Muscle layer of duodenum (tissue), 2 donors: ENCODE measurements around the gene MYH7.

Experiments used
- H3K27ac ChIP-seq: one replicate; pipeline ENCODE4 v1.7.0; 2013; ENCODE audit warnings: mild to moderate bottlenecking, low read length
- H3K27me3 ChIP-seq: one replicate; pipeline ENCODE4 v1.7.0; 2013; ENCODE audit warnings: low read depth, mild to moderate bottlenecking, control low read depth, low read length
- H3K36me3 ChIP-seq, 2 donors: one replicate each; pipeline ENCODE4 v1.7.0; 2013; ENCODE audit warnings: low read length in 2 of 2, control low read depth in 1 of 2, mild to moderate bottlenecking in 1 of 2; ENCODE audit not compliant: insufficient read depth in 2 of 2, control insufficient read depth in 1 of 2
- H3K4me1 ChIP-seq, 2 donors: one replicate each; pipeline ENCODE4 v1.7.0; 2013; ENCODE audit warnings: low read length in 2 of 2, mild to moderate bottlenecking in 2 of 2, control low read depth in 1 of 2, moderate library complexity in 1 of 2; ENCODE audit not compliant: insufficient read depth in 2 of 2, control insufficient read depth in 1 of 2
- H3K4me3 ChIP-seq, 2 donors: one replicate each; pipeline ENCODE4 v1.7.0; 2013; ENCODE audit warnings: low read length in 2 of 2, low read depth in 1 of 2, mild to moderate bottlenecking in 1 of 2
- H3K9me3 ChIP-seq, 2 donors: one replicate each; pipeline ENCODE4 v1.7.0; 2013; ENCODE audit warnings: low read length in 2 of 2, control low read depth in 1 of 2, mild to moderate bottlenecking in 1 of 2; ENCODE audit not compliant: control insufficient read depth in 1 of 2
- donor health status: healthy.

Gene MYH7

DNA sequence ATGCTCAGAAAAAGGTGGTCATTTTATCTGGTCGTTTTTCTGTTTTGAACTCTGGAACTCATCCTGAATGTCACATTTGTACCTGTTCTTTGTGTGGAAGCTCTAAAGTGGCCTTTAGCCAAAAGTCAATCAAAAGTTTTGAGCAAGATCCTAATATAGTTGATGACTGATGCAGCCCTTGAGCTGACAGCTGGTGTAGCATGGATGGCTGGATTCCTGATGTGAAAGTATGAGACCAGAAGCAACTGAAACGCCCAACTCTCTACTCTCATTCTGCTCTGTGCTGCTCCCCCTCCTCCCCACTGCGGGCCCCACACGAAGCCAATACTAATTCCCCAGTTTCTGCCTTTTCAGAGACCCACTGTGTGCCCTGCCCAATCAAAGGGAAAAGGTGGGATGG lies 10.3 kb upstream of the MYH7 start:
- Histone ChIP-seq H3K36me3 (no peaks in the 10 kb centered on the region), H3K4me3 (no peak overlapping the region), H3K9me3 (no peaks in the 10 kb centered on the region), H3K27me3 (no peaks in the 10 kb centered on the region), H3K27ac (no peak overlapping the region), H3K4me1 (no peaks in the 10 kb centered on the region)

DNA sequence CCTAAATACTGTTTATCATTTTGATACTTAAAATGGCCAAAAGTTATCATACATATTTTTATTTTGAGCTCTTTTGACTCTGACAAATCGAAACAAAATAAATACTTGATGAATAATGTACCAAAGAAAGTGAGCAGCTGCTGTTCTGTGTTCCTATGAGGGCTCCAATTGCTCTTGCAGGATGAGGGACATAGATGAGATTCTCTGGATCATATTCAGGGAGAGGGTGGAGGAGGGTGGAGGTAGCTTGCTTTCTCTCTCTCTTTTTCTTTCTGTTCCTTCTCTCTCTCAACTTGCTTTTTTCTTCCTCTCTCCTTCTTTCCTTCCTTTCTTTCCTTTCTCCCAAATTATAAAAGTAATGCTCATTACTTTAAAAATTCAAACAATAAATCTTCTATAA lies 8.9 kb upstream of the MYH7 start:
- no peaks in the 10 kb centered on the region for H3K27me3 ChIP-seq
- H3K27ac ChIP-seq, result no peak overlapping the region
- no peaks in the 10 kb centered on the region for H3K4me1 ChIP-seq
- H3K4me3 ChIP-seq, result no peak overlapping the region
- H3K9me3 ChIP-seq, result no peaks in the 10 kb centered on the region
- H3K36me3 ChIP-seq, result no peaks in the 10 kb centered on the region

GRCh38 chr14:23443881-23444280 lies 8.4 kb upstream of the MYH7 start:
- no peaks in the 10 kb centered on the region for H3K4me1 ChIP-seq
- no peaks in the 10 kb centered on the region for H3K36me3 ChIP-seq
- H3K27ac ChIP-seq, result no peak overlapping the region
- no peak overlapping the region for H3K4me3 ChIP-seq
- no peaks in the 10 kb centered on the region for H3K9me3 ChIP-seq
- H3K27me3 ChIP-seq, result no peaks in the 10 kb centered on the region

DNA sequence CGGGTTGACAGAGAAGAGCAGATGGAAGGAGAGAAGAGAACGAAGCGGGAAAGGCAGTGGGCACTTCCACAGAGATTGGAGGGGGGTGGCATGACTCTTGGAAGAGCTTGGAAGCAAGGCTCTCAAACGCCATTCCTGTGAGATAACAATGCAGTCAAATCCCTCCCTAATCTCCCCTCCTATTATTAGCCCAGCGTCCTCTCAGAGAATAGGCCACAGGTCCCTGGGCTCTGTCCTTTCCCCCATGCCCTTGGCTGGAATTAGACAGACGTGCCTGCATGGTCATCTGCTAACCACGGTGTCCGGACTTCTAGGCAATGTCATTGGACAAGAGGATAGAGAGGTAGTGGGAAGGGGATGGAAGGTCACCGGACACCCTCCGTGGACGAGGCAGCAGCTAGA lies 8.0 kb upstream of the MYH7 start:
- H3K9me3 ChIP-seq, result no peaks in the 10 kb centered on the region
- no peaks in the 10 kb centered on the region for H3K36me3 ChIP-seq
- H3K27me3 ChIP-seq, result no peaks in the 10 kb centered on the region
- no peaks in the 10 kb centered on the region for H3K4me1 ChIP-seq
- no peak overlapping the region for H3K4me3 ChIP-seq
- H3K27ac ChIP-seq, result no peak overlapping the region

DNA sequence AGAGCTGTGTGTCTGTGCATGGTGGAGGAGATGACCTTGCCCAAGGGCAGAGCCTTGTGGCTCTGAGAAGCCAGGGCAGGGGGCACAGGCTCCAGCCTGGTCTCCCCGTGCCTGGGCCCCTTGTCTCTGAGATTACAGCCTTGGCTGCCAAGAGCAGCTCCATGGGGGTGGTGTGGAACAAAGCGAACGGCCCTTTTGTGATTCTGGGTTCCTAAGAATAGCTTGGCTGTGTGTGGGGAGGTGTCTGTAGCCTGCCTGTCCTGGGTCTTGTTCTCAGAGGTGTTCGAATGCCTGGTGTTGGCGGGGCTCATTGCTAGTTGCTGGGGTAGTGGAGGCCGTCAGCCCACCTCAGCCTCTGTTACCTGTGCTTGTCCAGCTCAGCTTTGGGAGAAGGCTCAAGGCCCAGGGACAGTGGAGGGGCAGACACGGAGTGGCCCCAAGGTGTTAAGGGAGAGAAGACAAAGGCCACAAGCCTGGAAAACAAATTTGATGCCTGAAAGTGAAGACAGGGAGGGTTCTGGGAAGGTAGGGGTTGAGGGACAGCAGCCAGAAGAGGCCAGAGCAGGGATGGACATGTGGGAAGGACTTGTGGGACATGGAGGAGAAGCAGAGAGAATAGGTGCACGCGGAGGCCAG lies 7.4 kb upstream of the MYH7 start:
- Histone ChIP-seq H3K27ac (no peak overlapping the region), H3K4me3 (no peak overlapping the region)

DNA sequence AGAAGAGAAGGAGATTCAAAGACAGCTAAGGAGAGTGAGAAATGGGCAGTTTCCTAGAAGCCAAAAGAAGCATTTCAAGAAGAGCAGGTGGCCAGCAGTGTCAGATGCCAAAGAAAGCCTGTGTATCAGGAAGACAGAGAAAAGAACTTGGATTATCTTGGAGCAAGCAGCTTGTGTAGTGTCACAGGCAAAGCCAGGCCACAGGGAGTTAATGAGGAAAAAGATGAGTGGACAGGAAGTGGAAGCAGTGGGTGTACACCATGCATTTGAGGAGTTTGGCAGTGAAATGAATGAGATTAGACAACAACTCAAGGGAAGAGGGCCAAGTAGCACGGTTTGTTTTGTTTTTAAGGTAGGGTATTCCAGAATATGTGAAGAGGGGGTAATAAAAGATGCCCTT lies 5.6 kb upstream of the MYH7 start:
- H3K27me3 ChIP-seq, result no peaks in the 10 kb centered on the region
- H3K27ac ChIP-seq, result no peak overlapping the region
- H3K4me3 ChIP-seq, result no peak overlapping the region
- no peaks in the 10 kb centered on the region for H3K36me3 ChIP-seq
- no peaks in the 10 kb centered on the region for H3K9me3 ChIP-seq
- peaks cover 0 to 14% of the 10 kb centered on the region in 2 donors for H3K4me1 ChIP-seq

More for the DNA sequence above, 7.4 kb upstream of the MYH7 start:
- H3K27me3 ChIP-seq, result no peaks in the 10 kb centered on the region
- no peaks in the 10 kb centered on the region for H3K9me3 ChIP-seq
- H3K4me1 ChIP-seq, result no peaks in the 10 kb centered on the region
- no peaks in the 10 kb centered on the region for H3K36me3 ChIP-seq

GRCh38 chr14:23439107-23439835 lies 3.8 kb upstream of the MYH7 start:
- Histone ChIP-seq H3K27ac (no peak overlapping the region), H3K27me3 (no peaks in the 10 kb centered on the region), H3K4me3 (no peak overlapping the region), H3K36me3 (no peaks in the 10 kb centered on the region), H3K9me3 (no peaks in the 10 kb centered on the region), H3K4me1 (peaks cover 0 to 22% of the 10 kb centered on the region in 2 donors)

DNA sequence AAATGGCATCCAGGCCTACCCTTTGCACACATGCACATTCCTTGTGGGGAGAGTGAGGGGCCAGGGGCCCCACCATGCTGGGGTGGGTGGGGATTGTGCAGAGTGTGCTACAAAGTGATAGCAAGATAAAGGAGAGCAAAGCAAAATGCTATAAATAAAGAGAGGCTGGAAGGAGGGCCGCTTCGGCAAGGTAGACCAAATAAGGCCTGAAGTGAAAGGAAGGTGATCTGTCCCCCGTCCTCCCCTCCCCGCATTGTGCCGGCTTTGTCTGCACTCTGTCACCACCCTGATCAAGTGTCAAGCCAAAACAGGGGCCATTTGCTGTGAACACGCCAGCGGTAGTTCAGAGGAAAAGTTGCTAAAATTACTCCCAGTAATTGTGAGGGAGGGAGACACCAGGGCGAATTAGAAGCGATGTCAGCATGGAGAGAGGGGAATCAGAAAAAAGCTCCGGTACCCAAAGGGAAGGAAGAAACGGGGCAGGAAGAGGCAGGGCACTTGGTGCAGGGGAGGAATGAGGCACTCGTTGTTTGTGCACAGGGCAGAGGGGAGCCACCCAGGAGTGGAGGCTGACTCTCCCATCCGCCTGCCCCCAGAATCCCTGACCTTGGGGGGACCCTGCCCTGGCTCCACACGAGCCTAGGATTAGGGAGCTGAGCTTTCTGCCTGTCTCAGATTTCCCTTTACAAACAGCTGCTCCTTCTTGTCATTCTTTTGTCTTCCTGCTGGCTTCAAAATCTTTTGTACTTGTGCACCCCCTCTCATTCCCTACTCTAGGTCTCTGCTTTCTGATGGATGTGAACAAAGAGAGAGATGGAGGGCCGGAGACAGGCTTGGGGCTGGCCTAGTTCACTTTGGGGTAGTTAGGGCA lies 2.9 kb upstream of the MYH7 start:
- Histone ChIP-seq H3K4me1 (peaks cover 0 to 22% of the 10 kb centered on the region in 2 donors), H3K9me3 (no peaks in the 10 kb centered on the region), H3K27ac (no peak overlapping the region), H3K36me3 (no peaks in the 10 kb centered on the region), H3K27me3 (no peaks in the 10 kb centered on the region), H3K4me3 (no peak overlapping the region)

DNA sequence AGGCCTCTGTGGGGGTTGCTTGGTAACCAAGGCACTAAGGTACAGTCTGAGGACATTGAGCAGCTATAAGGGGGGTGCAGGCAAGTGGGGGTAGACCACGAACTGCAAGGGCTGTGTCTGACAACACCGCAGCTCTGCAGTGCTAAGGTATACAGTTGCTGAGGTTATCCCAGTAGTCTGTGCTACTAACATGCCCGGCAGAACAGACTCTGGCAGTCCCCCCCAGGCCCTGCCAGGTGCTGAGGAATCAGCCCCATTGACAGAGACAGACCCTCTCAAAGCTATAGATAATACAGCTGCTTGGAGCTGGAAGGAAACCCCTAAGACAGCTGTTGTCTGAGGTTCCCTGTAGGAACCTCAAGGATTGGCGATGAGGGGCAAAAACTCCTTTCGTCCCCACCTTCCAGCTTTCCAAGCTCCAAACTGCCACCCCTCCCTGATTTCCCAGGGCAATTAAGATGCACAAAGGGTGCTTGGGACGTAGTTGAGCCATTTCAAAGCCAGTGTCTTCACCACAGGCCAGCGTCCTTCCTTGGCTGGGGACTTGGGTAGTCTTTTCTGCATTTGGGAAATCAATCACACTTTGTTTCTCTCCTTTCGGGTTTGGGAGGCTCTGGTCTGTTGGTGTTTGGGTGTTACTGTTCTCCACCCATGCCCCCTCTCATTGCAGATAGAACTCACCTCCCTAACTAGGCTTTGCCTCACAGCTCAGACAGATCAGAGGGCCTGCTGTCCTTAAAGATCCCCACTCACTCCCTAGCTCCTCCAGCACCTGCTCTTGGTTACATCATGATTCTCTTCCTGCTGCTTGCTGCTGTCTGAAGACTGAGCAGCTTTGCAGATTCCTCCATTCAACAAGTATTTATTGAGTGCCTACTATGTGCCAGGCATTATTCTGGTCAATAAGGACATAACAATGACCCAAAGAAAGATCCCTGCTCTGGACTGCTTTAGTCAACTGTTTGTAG lies 2.0 kb upstream of the MYH7 start:
- Histone ChIP-seq H3K4me3 (no peak overlapping the region), H3K27ac (no peak overlapping the region), H3K36me3 (no peaks in the 10 kb centered on the region), H3K27me3 (no peaks in the 10 kb centered on the region), H3K4me1 (peaks cover 0 to 22% of the 10 kb centered on the region in 2 donors), H3K9me3 (no peaks in the 10 kb centered on the region)

DNA sequence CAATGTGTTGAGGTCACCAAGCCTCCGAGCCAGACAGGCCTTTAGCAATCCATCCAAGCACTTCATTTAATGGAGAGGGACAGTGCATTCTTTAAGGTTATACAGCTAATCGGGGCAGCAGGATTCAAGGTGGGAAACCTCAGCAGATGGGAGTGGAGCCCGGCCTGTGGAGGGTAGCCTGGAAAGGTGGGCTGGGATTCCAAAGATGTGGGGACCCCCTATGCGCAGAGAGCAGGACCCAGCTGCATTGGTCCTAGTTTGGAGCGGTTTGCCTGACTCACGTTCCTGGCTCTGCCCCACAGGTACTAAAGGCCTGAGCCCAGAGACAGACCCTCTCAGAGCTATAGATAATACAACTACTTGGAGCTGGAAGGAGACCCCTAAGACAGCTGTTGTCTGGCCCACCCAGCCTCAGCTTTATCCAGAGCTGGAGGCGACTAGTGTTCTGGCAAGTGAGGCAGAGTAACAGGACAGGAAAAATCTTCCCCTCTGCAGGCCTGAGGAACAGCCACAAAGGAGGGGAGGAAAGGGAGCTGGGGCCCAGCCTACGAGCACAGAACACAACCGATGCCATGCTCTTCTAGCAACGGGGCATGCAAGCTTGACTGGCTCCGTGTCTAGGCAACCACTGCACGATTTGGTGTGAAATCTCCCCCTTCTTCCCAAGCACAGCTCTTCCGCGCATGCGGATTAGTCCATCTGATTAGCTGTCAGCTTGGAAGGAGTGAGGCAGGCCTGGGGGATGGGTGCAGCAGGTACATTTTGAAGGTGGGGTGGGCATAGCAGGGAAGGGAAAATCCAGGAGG lies 1.1 kb upstream of the MYH7 start:
- Histone ChIP-seq H3K27me3 (no peaks in the 10 kb centered on the region), H3K4me3 (no peak overlapping the region), H3K4me1 (peaks cover 0 to 22% of the 10 kb centered on the region in 2 donors)

More for the DNA sequence above, 1.1 kb upstream of the MYH7 start:
- no peak overlapping the region for H3K27ac ChIP-seq
- H3K36me3 ChIP-seq, result no peaks in the 10 kb centered on the region
- no peaks in the 10 kb centered on the region for H3K9me3 ChIP-seq
